ENCODE results near the gene BCAS1. TPM values are rescaled to one million over a fixed set of nuclear protein-coding genes. Genes with fewer than 3 reads are reported as not detected.

BCAS1 gene, protein sequence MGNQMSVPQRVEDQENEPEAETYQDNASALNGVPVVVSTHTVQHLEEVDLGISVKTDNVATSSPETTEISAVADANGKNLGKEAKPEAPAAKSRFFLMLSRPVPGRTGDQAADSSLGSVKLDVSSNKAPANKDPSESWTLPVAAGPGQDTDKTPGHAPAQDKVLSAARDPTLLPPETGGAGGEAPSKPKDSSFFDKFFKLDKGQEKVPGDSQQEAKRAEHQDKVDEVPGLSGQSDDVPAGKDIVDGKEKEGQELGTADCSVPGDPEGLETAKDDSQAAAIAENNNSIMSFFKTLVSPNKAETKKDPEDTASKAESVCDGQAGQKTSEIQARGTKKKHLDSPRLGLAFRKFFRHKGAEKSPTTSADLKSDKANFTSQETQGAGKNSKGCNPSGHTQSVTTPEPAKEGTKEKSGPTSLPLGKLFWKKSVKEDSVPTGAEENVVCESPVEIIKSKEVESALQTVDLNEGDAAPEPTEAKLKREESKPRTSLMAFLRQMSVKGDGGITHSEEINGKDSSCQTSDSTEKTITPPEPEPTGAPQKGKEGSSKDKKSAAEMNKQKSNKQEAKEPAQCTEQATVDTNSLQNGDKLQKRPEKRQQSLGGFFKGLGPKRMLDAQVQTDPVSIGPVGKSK
- total RNA-seq: 0.38 TPM
- 1.5 TPM for polyA plus RNA-seq
- long read RNA-seq, donor 1: 0 reads
- long read RNA-seq, donor 2: 0 reads
- long read RNA-seq, donor 3: 0 reads
- long read RNA-seq, donor 4: 0 reads
- long read RNA-seq, donor 5: 0 reads
- long read RNA-seq, donor 6: 0 reads
- long read RNA-seq, donor 7: 0 reads
- long read RNA-seq, donor 8: 0 reads
- long read RNA-seq, donor 9: 0 reads
- long read RNA-seq, donor 10: 0 reads

DNA sequence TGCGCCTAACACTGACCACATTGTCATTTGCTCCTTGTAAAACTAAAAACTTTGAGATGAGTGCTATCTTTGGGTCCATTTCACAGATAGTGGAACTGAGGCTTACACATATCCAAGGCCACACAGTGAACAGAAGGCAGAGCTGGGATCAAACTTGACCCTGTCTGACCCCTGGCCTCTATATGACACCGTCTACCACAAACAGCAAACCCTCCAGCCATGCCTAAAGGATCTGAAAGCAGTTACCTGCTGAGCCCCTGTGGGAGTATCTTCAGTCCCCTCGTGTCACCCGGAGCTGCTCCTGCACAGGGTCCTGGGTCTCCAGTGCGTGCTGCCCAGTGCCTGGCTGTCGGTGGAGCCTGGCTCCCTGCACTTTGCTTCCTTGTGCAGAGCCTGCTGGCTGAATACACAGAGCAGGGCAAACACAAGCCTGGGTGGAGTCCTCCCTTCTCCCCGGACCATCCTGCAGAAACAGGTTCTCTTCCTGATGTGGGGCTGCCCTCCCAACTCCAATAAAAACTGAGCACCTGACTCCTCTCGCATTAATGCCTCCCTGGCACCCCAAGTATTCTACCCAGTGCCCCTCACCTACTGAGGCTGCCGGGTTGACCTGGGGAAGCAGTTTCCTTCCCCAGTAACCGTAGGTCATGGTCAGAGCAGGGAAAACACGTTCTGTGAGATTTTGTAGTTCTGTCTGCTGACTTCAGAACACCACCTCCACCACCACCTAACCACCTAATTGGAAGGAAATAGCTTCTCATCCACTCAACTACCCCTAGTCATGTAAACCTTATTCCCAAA lies at the start of gene BCAS1:
TSS of gene BCAS1 (minus strand) at position 408 of the 801 bp plus-strand sequence. CDS start 11,876 bp downstream, outside the sequence.
- no peak within 1 kb of the TSS for H3K27ac ChIP-seq (ENCODE audit: low read depth in 1 of 2, low read length in 1 of 2)
- no peak within 1 kb of the TSS for H3K4me3 ChIP-seq (ENCODE audit: low read length in 2 of 2)
- WGBS: 90% methylated on average over 11 of the region's 11 CpGs
- DNase-seq (ENCODE audit: low read depth in 6 of 9, low spot score in 9 of 9): no peak
- H3K4me1 ChIP-seq (ENCODE audit: control insufficient read depth in 2 of 2, insufficient read depth in 2 of 2, low read length in 2 of 2): no peaks in the 10 kb centered on the region
- no peaks in the 10 kb centered on the region for H3K36me3 ChIP-seq (ENCODE audit: control insufficient read depth in 2 of 2, insufficient read depth in 2 of 2, low read length in 1 of 2)
- no peaks in the 10 kb centered on the region for H3K27me3 ChIP-seq (ENCODE audit: control insufficient read depth in 2 of 2, insufficient read depth in 1 of 2, low read length in 1 of 2)
- H3K9me3 ChIP-seq (ENCODE audit: control insufficient read depth in 2 of 2, insufficient read depth in 1 of 2, low read length in 1 of 2): no peaks in the 10 kb centered on the region

DNA sequence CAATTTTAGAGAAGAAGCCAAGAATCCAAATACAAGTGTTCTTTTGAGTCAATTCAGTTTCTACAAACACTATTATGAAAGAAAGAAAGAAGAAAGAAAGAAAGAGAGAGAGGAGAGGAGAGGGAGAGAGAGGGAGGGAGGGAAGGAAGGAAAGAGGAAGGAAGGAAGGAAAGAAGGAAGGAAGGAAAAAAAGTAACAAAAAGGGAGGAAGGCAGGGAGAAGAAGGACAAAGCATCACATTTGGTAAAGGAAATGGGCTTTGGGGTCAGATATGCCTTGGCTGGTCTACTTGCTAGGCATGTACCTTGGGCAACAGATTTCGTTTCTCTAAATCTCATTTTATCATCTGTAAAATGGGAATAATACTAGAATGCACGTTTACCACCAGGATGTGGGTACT lies 49.4 kb upstream of the BCAS1 start:
- H3K9me3 ChIP-seq (ENCODE audit: control insufficient read depth in 2 of 2, insufficient read depth in 1 of 2, low read length in 1 of 2): peaks cover 0 to 1% of the 10 kb centered on the region in 2 donors
- no peaks in the 10 kb centered on the region for H3K27me3 ChIP-seq (ENCODE audit: control insufficient read depth in 2 of 2, insufficient read depth in 1 of 2, low read length in 1 of 2)
- no peaks in the 10 kb centered on the region for H3K36me3 ChIP-seq (ENCODE audit: control insufficient read depth in 2 of 2, insufficient read depth in 2 of 2, low read length in 1 of 2)
- no peak overlapping the region for H3K4me3 ChIP-seq (ENCODE audit: low read length in 2 of 2)
- no peaks in the 10 kb centered on the region for H3K4me1 ChIP-seq (ENCODE audit: control insufficient read depth in 2 of 2, insufficient read depth in 2 of 2, low read length in 2 of 2)
- 83% methylated on average over 2 of the region's 2 CpGs for WGBS
- DNase-seq (ENCODE audit: low read depth in 6 of 9, low spot score in 9 of 9): no peak
- no peak overlapping the region for H3K27ac ChIP-seq (ENCODE audit: low read depth in 1 of 2, low read length in 1 of 2)

DNA sequence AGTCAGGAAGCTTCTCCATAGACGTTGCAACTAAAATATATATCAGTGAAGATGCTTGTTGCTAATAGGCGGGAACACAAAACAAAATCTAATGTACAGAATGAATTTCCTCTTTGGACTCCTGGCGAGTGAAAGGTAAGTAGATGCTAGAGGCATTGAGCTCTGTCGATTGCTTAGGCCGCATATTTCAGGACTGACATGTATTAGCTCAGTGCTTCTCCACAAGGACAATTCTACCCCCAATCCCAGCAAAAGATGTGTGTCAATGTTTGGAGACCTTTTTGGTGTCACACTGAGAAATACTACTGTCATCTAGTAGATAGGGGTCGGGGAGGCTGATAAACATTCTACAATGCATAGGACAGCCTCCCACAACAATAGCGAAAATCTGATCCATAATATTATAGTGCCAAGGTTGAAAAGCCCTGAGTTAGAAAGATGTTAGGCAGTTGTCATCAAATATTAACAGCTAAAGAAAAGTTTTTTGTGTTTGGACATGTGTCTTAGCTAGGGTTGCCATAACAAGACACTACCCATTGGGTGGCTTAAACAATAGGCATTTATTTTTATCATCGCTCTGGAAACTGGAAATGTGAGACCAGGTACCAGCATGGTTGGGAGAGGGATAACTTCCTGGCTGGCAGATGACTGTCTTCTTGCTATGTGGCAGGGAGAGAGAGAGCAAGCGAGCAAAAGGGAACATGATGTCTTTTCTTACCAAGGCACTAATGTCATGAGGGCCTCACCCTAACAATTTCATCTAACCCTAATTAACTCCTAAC lies 48.0 kb upstream of the BCAS1 start:
- no peak for DNase-seq (ENCODE audit: low read depth in 6 of 9, low spot score in 9 of 9)
- Histone ChIP-seq H3K27ac (ENCODE audit: low read depth in 1 of 2, low read length in 1 of 2) (no peak overlapping the region), H3K4me1 (ENCODE audit: control insufficient read depth in 2 of 2, insufficient read depth in 2 of 2, low read length in 2 of 2) (no peaks in the 10 kb centered on the region), H3K36me3 (ENCODE audit: control insufficient read depth in 2 of 2, insufficient read depth in 2 of 2, low read length in 1 of 2) (no peaks in the 10 kb centered on the region), H3K27me3 (ENCODE audit: control insufficient read depth in 2 of 2, insufficient read depth in 1 of 2, low read length in 1 of 2) (no peaks in the 10 kb centered on the region), H3K9me3 (ENCODE audit: control insufficient read depth in 2 of 2, insufficient read depth in 1 of 2, low read length in 1 of 2) (peaks cover 0 to 1% of the 10 kb centered on the region in 2 donors), H3K4me3 (ENCODE audit: low read length in 2 of 2) (no peak overlapping the region)
- 83% methylated on average over 9 of the region's 9 CpGs for whole genome bisulfite sequencing

DNA sequence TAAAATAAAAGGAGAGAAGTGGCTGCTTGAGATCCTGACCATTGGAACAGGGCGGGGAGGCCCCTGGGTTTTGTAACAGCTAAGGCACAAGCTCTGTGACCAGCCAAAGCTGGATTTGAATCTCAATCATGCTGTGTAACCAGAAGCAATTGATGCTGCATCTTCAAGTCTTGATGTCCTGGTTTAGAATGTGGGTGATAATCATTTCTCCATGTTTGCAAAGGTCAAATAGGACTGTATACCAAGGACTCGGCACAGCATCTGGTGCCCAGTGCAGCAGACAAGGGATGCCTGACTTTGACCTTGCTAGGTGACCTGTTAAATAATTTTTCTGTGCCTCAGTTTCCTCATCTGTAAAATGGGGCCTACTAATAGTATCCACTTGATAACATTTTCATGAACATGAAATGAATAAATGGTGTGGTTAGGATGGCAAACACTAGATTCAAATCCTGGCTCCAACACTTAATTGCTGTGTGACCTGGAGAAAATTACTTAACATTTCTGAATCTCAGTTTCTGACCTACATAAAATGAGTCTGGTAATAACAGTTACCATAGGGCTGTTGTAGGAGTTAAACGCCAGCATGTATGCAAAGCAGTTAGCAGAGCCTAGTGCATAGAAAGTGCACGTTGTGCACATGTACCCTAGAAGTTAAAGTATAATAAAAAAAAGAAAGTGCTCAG lies 46.3 kb upstream of the BCAS1 start:
- WGBS: 98% methylated on average over 4 of the region's 4 CpGs
- no peaks in the 10 kb centered on the region for H3K36me3 ChIP-seq (ENCODE audit: control insufficient read depth in 2 of 2, insufficient read depth in 2 of 2, low read length in 1 of 2)

GRCh38 chr20:54115172-54115854 lies 44.9 kb upstream of the BCAS1 start:
- no peak overlapping the region for H3K27ac ChIP-seq (ENCODE audit: low read depth in 1 of 2, low read length in 1 of 2)
- H3K4me3 ChIP-seq (ENCODE audit: low read length in 2 of 2): no peak overlapping the region
- 77% methylated on average over 15 of the region's 15 CpGs for WGBS
- no peaks in the 10 kb centered on the region for H3K36me3 ChIP-seq (ENCODE audit: control insufficient read depth in 2 of 2, insufficient read depth in 2 of 2, low read length in 1 of 2)
- H3K9me3 ChIP-seq (ENCODE audit: control insufficient read depth in 2 of 2, insufficient read depth in 1 of 2, low read length in 1 of 2): peaks cover 0 to 1% of the 10 kb centered on the region in 2 donors
- H3K4me1 ChIP-seq (ENCODE audit: control insufficient read depth in 2 of 2, insufficient read depth in 2 of 2, low read length in 2 of 2): no peaks in the 10 kb centered on the region
- H3K27me3 ChIP-seq (ENCODE audit: control insufficient read depth in 2 of 2, insufficient read depth in 1 of 2, low read length in 1 of 2): no peaks in the 10 kb centered on the region
- DNase-seq (ENCODE audit: low read depth in 6 of 9, low spot score in 9 of 9): no peak

More for the DNA sequence above, 46.3 kb upstream of the BCAS1 start:
- no peak overlapping the region for H3K4me3 ChIP-seq (ENCODE audit: low read length in 2 of 2)
- H3K4me1 ChIP-seq (ENCODE audit: control insufficient read depth in 2 of 2, insufficient read depth in 2 of 2, low read length in 2 of 2): no peaks in the 10 kb centered on the region
- no peak for DNase-seq (ENCODE audit: low read depth in 6 of 9, low spot score in 9 of 9)
- H3K27me3 ChIP-seq (ENCODE audit: control insufficient read depth in 2 of 2, insufficient read depth in 1 of 2, low read length in 1 of 2): no peaks in the 10 kb centered on the region
- peaks cover 0 to 1% of the 10 kb centered on the region in 2 donors for H3K9me3 ChIP-seq (ENCODE audit: control insufficient read depth in 2 of 2, insufficient read depth in 1 of 2, low read length in 1 of 2)
- no peak overlapping the region for H3K27ac ChIP-seq (ENCODE audit: low read depth in 1 of 2, low read length in 1 of 2)

DNA sequence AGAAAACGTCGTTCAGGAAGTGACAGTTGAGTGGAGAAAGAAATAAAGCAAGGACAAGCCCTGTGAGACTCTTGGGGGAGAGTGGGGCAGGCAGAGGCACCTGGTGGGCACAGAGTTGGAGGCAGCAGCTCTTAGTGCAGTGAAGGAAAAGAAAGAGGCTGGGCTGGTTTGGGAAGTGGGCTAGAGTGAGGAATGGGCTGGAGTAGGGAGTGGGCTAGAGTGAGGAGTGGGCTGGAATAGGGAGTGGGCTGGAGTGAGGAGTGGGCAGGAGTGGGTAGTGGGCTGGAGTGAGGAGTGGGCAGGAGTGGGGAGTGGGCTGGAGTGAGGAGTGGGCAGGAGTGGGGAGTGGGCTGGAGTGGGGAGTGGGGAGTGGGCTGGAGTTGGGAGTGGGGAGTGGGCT lies 43.7 kb upstream of the BCAS1 start:
- Histone ChIP-seq H3K36me3 (ENCODE audit: control insufficient read depth in 2 of 2, insufficient read depth in 2 of 2, low read length in 1 of 2) (no peaks in the 10 kb centered on the region), H3K27ac (ENCODE audit: low read depth in 1 of 2, low read length in 1 of 2) (no peak overlapping the region), H3K27me3 (ENCODE audit: control insufficient read depth in 2 of 2, insufficient read depth in 1 of 2, low read length in 1 of 2) (no peaks in the 10 kb centered on the region), H3K4me3 (ENCODE audit: low read length in 2 of 2) (no peak overlapping the region), H3K4me1 (ENCODE audit: control insufficient read depth in 2 of 2, insufficient read depth in 2 of 2, low read length in 2 of 2) (no peaks in the 10 kb centered on the region), H3K9me3 (ENCODE audit: control insufficient read depth in 2 of 2, insufficient read depth in 1 of 2, low read length in 1 of 2) (peaks cover 0 to 1% of the 10 kb centered on the region in 2 donors)
- WGBS: 90% methylated on average over 2 of the region's 2 CpGs
- no peak for DNase-seq (ENCODE audit: low read depth in 6 of 9, low spot score in 9 of 9)

DNA sequence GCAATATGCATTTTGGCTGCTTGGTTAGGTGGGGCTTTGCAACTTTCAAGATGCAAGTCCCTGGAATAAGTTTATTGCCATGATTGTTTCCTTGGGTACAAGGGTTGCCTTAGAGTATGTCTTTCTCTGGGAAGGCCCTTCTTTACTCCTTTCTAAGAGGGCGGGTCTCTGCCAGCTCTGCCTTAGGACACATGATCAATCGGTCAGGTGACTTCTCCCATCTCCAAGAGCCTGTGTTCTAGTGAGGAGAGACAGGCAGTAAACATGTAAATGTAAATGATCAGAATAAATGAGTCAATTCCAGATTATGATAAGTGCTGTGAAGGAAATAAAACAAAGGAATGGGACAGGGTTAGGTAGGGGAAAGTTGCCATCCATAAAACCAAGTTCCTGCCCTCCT lies 43.2 kb upstream of the BCAS1 start:
- Histone ChIP-seq H3K36me3 (ENCODE audit: control insufficient read depth in 2 of 2, insufficient read depth in 2 of 2, low read length in 1 of 2) (no peaks in the 10 kb centered on the region), H3K4me1 (ENCODE audit: control insufficient read depth in 2 of 2, insufficient read depth in 2 of 2, low read length in 2 of 2) (no peaks in the 10 kb centered on the region), H3K9me3 (ENCODE audit: control insufficient read depth in 2 of 2, insufficient read depth in 1 of 2, low read length in 1 of 2) (peaks cover 0 to 1% of the 10 kb centered on the region in 2 donors), H3K4me3 (ENCODE audit: low read length in 2 of 2) (no peak overlapping the region), H3K27ac (ENCODE audit: low read depth in 1 of 2, low read length in 1 of 2) (no peak overlapping the region), H3K27me3 (ENCODE audit: control insufficient read depth in 2 of 2, insufficient read depth in 1 of 2, low read length in 1 of 2) (no peaks in the 10 kb centered on the region)
- 97% methylated on average over 2 of the region's 2 CpGs for WGBS
- DNase-seq (ENCODE audit: low read depth in 6 of 9, low spot score in 9 of 9): no peak

All from thymus (tissue), 14 donors.